H1 (cell line): ENCODE measurements around the gene GAREM2. TPM values are rescaled to one million over a fixed set of nuclear protein-coding genes. Genes with fewer than 3 reads are reported as not detected.

Source experiments
- CTCF ChIA-PET: fragments of 300-600 bp; sonication (Branson Sonifier 250); formaldehyde crosslinking; loops from one replicate; lab custom pipeline; 2021; ENCODE audit not compliant: partially characterized antibody; lab: Charles Lee
- POLR2A ChIA-PET: fragments of 300-600 bp; sonication (Branson Sonifier 250); formaldehyde crosslinking; loops from one replicate; lab custom pipeline; 2021; ENCODE audit warnings: inconsistent platforms; ENCODE audit not compliant: partially characterized antibody; lab: Charles Lee
- DNase-seq, 2 experiments: peaks; one replicate each; pipeline versions ENCODE4 v3.0.0 to v3.0.0-alpha.2; 2010 to 2022; ENCODE audit warnings: low spot score in 2 of 2, low read depth in 1 of 2, mixed read lengths in 1 of 2
- FAIRE-seq: peaks from 2 replicates; lab custom pipeline; 2011; peaks lifted over from hg19 to GRCh38; lab: Jason Lieb, UNC
- H2AFZ ChIP-seq: 2 replicates; pipeline ENCODE4 v1.8.1; 2012; ENCODE audit warnings: low read length, inconsistent platforms
- H2AK5ac ChIP-seq: 2 replicates; pipeline ENCODE4 v1.6.1; 2013; ENCODE audit warnings: low read depth, low read length
- H2BK120ac ChIP-seq: replicated peaks from 2 replicates; pipeline ENCODE3; 2013; ENCODE audit warnings: low read depth, low read length, inconsistent platforms
- H2BK12ac ChIP-seq: 2 replicates; pipeline ENCODE4 v1.6.1; 2013; ENCODE audit warnings: low read depth, low read length
- H2BK15ac ChIP-seq: 2 replicates; pipeline ENCODE4 v1.6.1; 2013; ENCODE audit warnings: low read length
- H2BK20ac ChIP-seq: 2 replicates; pipeline ENCODE4 v1.6.1; 2013; ENCODE audit warnings: low read length
- H2BK5ac ChIP-seq: 2 replicates; pipeline ENCODE4 v1.6.1; 2013; ENCODE audit warnings: low read depth, low read length
- H3K14ac ChIP-seq: 2 replicates; pipeline ENCODE4 v1.6.1; 2013; ENCODE audit warnings: inconsistent platforms; ENCODE audit not compliant: insufficient read length
- H3K18ac ChIP-seq: 2 replicates; pipeline ENCODE4 v1.6.1; 2013; ENCODE audit warnings: low read length; ENCODE audit errors: extremely low read depth
- H3K23ac ChIP-seq: 2 replicates; pipeline ENCODE4 v1.6.1; 2013; ENCODE audit warnings: inconsistent platforms; ENCODE audit not compliant: insufficient read length
- H3K23me2 ChIP-seq: 2 replicates; pipeline ENCODE4 v1.6.1; 2013; ENCODE audit warnings: low read depth, low read length
- H3K27ac ChIP-seq: 2 replicates; pipeline ENCODE4 v1.6.1; 2011; ENCODE audit warnings: low read depth, low read length, inconsistent platforms
- H3K27me3 ChIP-seq, 4 experiments: replicated peaks in 1 of 4; 1 replicate in 1 of 4; 2 replicates in 3 of 4; pipeline versions ENCODE4 v1.6.1 to v1.8.1; 2011 to 2013; ENCODE audit warnings: low read length in 3 of 4, mild to moderate bottlenecking in 3 of 4, inconsistent platforms in 2 of 4, mixed read lengths in 2 of 4, moderate library complexity in 1 of 4; ENCODE audit not compliant: control insufficient read depth in 3 of 4, insufficient read depth in 3 of 4; ENCODE audit errors: extremely low read depth in 1 of 4
- H3K36me3 ChIP-seq, 4 experiments: 2 replicates each; pipeline versions ENCODE4 v1.6.1 to v1.8.1; 2011 to 2013; ENCODE audit warnings: mild to moderate bottlenecking in 4 of 4, low read length in 3 of 4, moderate library complexity in 2 of 4, control low read depth in 1 of 4, inconsistent platforms in 1 of 4; ENCODE audit not compliant: insufficient read depth in 4 of 4, control insufficient read depth in 2 of 4
- H3K4ac ChIP-seq: replicated peaks from 2 replicates; pipeline ENCODE3; 2013; ENCODE audit warnings: low read length, low read depth, mixed read lengths, inconsistent platforms; ENCODE audit not compliant: insufficient read length
- H3K4me1 ChIP-seq, 4 experiments: replicated peaks in 1 of 4; 1 replicate in 1 of 4; 2 replicates in 3 of 4; pipeline versions ENCODE4 v1.6.1 to v1.8.1; 2011 to 2013; ENCODE audit warnings: low read length in 3 of 4, inconsistent platforms in 2 of 4, mixed read lengths in 1 of 4; ENCODE audit not compliant: insufficient read depth in 4 of 4, control insufficient read depth in 3 of 4
- H3K4me2 ChIP-seq, 2 experiments: 2 replicates each; pipeline versions ENCODE4 v1.6.1 to v1.8.1; 2011 to 2013; ENCODE audit warnings: low read depth in 2 of 2, low read length in 2 of 2, control low read depth in 1 of 2, inconsistent platforms in 1 of 2, mild to moderate bottlenecking in 1 of 2; ENCODE audit not compliant: insufficient read depth in 1 of 2
- H3K4me3 ChIP-seq, 4 experiments: fragments of 200-600, 300-600 bp in 1 of 4; sonication (generic), shearing (Covaris generic), sonication (Bioruptor Twin) in 1 of 4; 2 replicates each; pipeline versions ENCODE4 v1.5.1 to v1.8.1; 2011 to 2016; ENCODE audit warnings: low read length in 4 of 4, low read depth in 3 of 4, control low read depth in 2 of 4, inconsistent platforms in 2 of 4, mild to moderate bottlenecking in 2 of 4, mixed read lengths in 1 of 4, moderate library complexity in 1 of 4; ENCODE audit not compliant: insufficient read depth in 2 of 4; ENCODE audit errors: extremely low read depth in 1 of 4
- H3K56ac ChIP-seq: replicated peaks from 2 replicates; pipeline ENCODE3; 2013; ENCODE audit warnings: low read depth, mild to moderate bottlenecking, mixed read lengths, low read length, inconsistent platforms; ENCODE audit not compliant: insufficient read length
- H3K79me1 ChIP-seq: 2 replicates; pipeline ENCODE4 v1.6.1; 2013; ENCODE audit warnings: low read depth, low read length, control low read depth
- H3K79me2 ChIP-seq, 2 experiments: 2 replicates each; pipeline versions ENCODE4 v1.6.1 to v1.8.1; 2012 to 2013; ENCODE audit warnings: low read length in 2 of 2, mild to moderate bottlenecking in 2 of 2, inconsistent platforms in 1 of 2; ENCODE audit not compliant: insufficient read depth in 2 of 2, control insufficient read depth in 1 of 2
- H3K9ac ChIP-seq, 4 experiments: replicated peaks in 1 of 4; 1 replicate in 1 of 4; 2 replicates in 3 of 4; pipeline versions ENCODE4 v1.6.1 to v1.8.1; 2011 to 2013; ENCODE audit warnings: low read depth in 3 of 4, low read length in 3 of 4, control low read depth in 2 of 4, mild to moderate bottlenecking in 2 of 4, moderate library complexity in 2 of 4, inconsistent platforms in 1 of 4; ENCODE audit errors: extremely low read depth in 1 of 4
- H3K9me3 ChIP-seq, 2 experiments: 2 replicates each; pipeline versions ENCODE4 v1.6.1 to v1.8.1; 2012 to 2013; ENCODE audit warnings: mild to moderate bottlenecking in 2 of 2, moderate library complexity in 2 of 2, control low read depth in 1 of 2, inconsistent platforms in 1 of 2, low read depth in 1 of 2, low read length in 1 of 2, mixed read lengths in 1 of 2; ENCODE audit not compliant: insufficient read depth in 2 of 2
- H4K20me1 ChIP-seq, 2 experiments: replicated peaks in 1 of 2; 2 replicates each; pipeline versions ENCODE3 to v1.8.1; 2011 to 2013; ENCODE audit warnings: inconsistent platforms in 2 of 2, low read length in 2 of 2, mild to moderate bottlenecking in 1 of 2; ENCODE audit not compliant: insufficient read depth in 2 of 2, control insufficient read depth in 1 of 2
- H4K5ac ChIP-seq: 2 replicates; pipeline ENCODE4 v1.6.1; 2013; ENCODE audit warnings: low read length, low read depth, mixed read lengths, inconsistent platforms; ENCODE audit not compliant: insufficient read length
- H4K8ac ChIP-seq: 2 replicates; pipeline ENCODE4 v1.8.0; 2013; ENCODE audit warnings: mild to moderate bottlenecking, moderate library complexity, low read length, inconsistent platforms; ENCODE audit not compliant: insufficient read depth; ENCODE audit errors: extremely low read depth
- H4K91ac ChIP-seq: replicated peaks from 2 replicates; pipeline ENCODE3; 2013; ENCODE audit warnings: low read length, mixed read lengths, inconsistent platforms; ENCODE audit not compliant: insufficient read length
- BRCA1 ChIP-seq: IDR thresholded peaks from 2 replicates; pipeline ENCODE4 v1.6.1; 2012; ENCODE audit warnings: low read depth, low read length, improper control_type of control experiment
- WGBS, 2 experiments: shearing (Covaris generic) in 1 of 2; methylation state at CpG; one replicate each; pipeline versions ENCODE4 v1.1.6 to v1.1.7; 2013 to 2015; ENCODE audit warnings: low lambda C conversion rate in 2 of 2, mixed read lengths in 2 of 2, inconsistent platforms in 1 of 2, low coverage in 1 of 2, missing lambda C conversion rate in 1 of 2; ENCODE audit not compliant: insufficient replicate concordance in 2 of 2, insufficient coverage in 1 of 2, insufficient read length in 1 of 2; ENCODE audit errors: extremely low coverage in 1 of 2, missing lambda C conversion rate in 1 of 2; 5-methylcytosine and 5-hydroxymethylcytosine counted together
- polyA plus RNA-seq, 7 experiments: library from polyadenylated mRNA; depleted of rRNA in 3 of 7; stranded (reverse) in 5 of 7; unstranded in 2 of 7; fragments of >200 nt in 5 of 7; fragments of 200-250 nt in 2 of 7; gene quantifications; 1 replicate in 5 of 7; 2 replicates in 1 of 7; 4 replicates in 1 of 7; pipeline versions ENCODE4 v1.2.1 to v1.2.3, GENCODE V29; 2011 to 2013; ENCODE audit warnings: missing spikeins in 2 of 7, mixed read lengths in 2 of 7
- total RNA-seq: library from RNA; stranded (reverse); fragmentation: NEBNext Ultra II Directional; extraction: Animal tissue kit (Norgen Biotek cat#: 25700); gene quantifications from 2 replicates; pipeline ENCODE4 v1.2.1, GENCODE V29; 2021

The GAREM2 gene
- total and polyA plus RNA-seq, 2 of the 8 experiments (the other 6 are each of a cell fraction or from before 2014, with no cell fraction given), result 19.9 TPM

DNA sequence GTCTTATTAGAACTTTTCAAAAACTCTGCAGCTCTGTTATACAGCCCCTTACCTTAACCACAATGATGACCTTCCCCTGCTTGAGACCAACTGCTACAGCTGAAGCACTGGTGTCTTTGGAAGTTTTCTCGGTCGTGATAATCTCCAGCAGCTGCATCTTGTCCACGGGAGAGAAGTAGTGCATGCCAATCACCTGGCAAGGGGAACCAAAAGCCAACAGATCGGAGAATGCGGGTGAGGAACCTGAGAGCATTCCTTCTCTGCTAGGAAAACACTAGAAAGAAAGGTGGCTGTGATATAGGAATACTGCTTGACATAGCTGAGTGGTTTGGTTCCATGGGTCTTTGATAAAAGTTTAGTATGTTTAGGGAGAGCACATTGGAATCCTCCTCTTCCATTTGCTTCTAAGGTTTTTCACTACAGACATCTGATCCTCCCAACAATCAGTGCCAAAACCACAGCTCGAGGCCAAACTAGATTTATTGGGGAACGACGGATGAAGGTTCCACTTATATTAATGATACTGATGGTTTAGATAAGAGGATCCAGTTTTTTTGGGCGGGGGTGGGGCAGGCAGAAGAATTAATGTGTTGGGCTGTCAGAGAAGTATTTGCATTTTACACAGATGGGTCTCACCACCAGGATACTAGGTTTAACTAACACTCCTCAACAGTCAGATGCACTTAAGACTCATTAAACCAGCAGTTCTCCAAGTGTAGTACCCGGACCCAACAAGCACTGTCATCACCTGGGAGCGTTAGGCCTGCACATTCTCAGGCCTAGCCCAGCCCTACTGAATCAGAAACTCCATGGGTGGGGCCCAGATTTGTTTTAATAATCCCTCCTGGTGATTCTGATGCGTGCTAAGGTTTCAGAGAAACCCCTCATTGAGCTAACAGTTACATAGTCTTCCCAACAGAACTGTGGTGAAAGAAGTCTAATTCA, 22.4 kb downstream of the GAREM2 start:
- POLR2A ChIA-PET, result interaction anchor here (0.6 to 1.2 kb wide), 3 partner anchors 10 to 11 kb away, joined by 3 read pairs; no protein-coding TSS in a partner anchor
- WGBS, 2 experiments, result 95% methylated on average over 12 of the region's 12 CpGs; no CpG with 5 or more reads in 1 of the 2 experiments
- TF ChIP-seq BRCA1, result no peak

More for the DNA sequence above, 22.4 kb downstream of the GAREM2 start:
- Histone ChIP-seq H3K23ac (no peak overlapping the region), H3K79me1 (no peaks in the 10 kb centered on the region), H2AK5ac (no peak overlapping the region), H3K4me3 (no peak overlapping the region), H3K14ac (no peak overlapping the region), H3K27ac (no peak overlapping the region; the same call in 1 of the 2 replicates), H2BK120ac (no peak overlapping the region), H2BK5ac (no peak overlapping the region), H3K56ac (no peak overlapping the region), H4K91ac (no peak overlapping the region), H3K79me2 (no peaks in the 10 kb centered on the region), H3K27me3 (no peaks in the 10 kb centered on the region), H3K4me1 (no peaks in the 10 kb centered on the region), H3K36me3 (peaks cover 9 to 82% (median 55%) of the 10 kb centered on the region in 4 experiments; a peak in 6 of 8 replicates), H2BK12ac (no peak overlapping the region), H3K4ac (no peak overlapping the region), H2AFZ (no peak overlapping the region), H4K5ac (no peak overlapping the region), H2BK20ac (no peak overlapping the region), H4K20me1 (peaks cover 2 to 4% of the 10 kb centered on the region in 2 experiments), H3K4me2 (no peak overlapping the region), H3K23me2 (no peaks in the 10 kb centered on the region), H2BK15ac (no peak overlapping the region), H3K9me3 (no peaks in the 10 kb centered on the region), H3K9ac (no peak overlapping the region), H3K18ac (no peak overlapping the region), H4K8ac (no peak overlapping the region)
- FAIRE-seq, result no peak
- DNase-seq, result peak in 1 of 2 experiments; percentile 16
- CTCF ChIA-PET, result interaction anchor here (0.5 to 1.5 kb wide), 3 partner anchors 57 to 1231 kb away, joined by 3 to 5 read pairs (median 3); no protein-coding TSS in a partner anchor
